GM21390 (cell line): Measurements from ENCODE around the gene FAM241B.

Experiments used
- ATAC-seq: cut with Tn5 transposase; IDR thresholded peaks from one replicate; pipeline ENCODE4 v1.9.1; 2021; ENCODE audit not compliant: unreplicated experiment

The FAM241B gene

DNA sequence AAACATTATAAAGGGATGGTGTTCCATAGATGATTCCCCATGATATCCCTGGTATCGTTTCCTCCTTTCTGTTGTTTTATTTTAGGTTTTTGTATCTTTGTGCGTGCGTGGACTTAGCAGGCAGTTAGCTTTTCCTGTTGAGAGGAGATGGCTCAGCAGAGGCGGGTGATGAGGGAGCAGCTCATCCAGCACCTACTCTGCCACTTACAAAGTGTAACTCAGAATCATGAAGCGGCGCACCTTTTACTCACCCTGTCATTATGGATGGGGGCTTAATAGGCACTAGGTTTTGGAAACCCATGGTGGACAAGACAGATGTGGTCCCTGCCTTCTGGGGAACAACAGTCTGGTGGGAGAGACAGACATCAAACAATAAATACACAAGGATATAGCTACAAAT, 17.1 kb downstream of the FAM241B start:
- ATAC-seq = no peak

DNA sequence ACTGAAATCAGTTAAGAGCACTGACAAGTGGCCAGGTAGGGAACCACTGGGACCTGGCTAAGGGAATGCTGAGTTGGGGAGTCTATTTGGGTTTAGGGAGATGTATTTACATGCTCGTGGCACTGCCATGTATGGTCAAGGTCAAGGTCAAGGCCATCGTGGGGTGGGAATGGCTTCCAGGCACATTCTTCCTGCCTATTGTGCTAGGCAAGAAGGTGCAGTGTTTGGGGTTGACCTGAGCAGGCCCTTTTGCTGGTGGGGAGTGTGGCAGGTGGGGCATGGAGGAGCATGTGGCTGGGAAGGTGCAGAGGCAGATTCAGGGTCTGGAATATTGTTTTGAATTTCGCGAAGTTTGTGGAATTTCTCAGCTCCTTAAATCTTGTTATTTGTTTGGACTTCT, 17.8 kb downstream of the FAM241B start:
- no peak for ATAC-seq

DNA sequence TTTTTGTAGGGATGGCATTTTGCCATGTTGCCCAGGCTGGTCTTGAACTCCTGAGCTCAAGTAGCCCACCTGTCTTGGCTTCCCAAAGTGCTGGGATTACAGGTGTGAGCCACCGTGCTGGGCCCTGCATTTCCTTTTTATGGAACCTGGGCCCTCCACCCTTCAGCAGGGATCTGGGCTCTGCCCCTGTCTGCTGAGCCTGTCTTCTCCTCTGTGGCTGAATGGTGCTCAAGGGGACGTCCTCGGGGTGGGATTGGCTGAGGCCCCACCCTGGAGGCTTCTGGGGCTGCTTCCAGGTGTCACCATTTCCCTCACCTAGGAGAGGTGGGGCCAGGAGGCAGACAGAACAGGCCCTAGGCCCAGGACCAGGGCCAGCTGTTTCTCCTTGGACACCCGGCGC, 18.4 kb downstream of the FAM241B start:
- no peak for ATAC-seq

DNA sequence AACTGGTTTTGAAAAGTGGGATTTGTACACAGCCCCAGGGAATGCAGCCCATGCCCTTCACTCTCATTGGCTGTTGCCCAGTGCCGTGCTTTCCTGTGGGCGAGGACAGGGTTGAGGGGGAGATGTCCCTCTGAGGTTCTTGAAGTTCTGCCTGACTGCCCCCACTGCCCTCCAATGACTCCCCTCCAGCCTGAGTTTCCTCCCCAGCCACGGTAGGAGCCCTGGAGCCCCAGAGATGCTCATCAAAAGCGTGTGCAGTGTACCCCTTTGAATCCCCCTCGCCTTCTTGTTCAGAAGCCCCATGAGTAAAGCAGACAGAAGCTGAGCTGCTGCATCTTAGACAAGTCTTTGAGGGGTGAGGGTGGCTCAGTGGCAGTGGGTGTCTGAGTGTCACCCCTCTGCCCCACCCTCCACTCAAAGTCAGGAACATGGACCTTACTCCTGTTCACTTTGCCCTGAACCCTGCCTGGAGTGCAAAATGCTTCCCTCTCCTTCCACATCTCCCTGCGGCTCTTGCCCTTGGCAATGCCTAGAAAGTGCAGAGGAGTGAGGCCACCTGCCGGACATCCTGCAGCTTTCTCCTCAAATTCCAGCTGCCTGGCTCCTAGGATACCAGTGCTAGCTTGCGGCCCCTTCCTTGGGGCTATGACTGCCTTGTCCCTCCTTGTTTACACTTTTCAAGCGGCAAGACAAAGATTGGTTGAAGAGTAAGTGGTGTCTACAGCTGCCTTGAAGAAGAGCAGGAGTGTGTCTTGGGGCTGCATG, 19.9 kb downstream of the FAM241B start:
- no peak for ATAC-seq

DNA sequence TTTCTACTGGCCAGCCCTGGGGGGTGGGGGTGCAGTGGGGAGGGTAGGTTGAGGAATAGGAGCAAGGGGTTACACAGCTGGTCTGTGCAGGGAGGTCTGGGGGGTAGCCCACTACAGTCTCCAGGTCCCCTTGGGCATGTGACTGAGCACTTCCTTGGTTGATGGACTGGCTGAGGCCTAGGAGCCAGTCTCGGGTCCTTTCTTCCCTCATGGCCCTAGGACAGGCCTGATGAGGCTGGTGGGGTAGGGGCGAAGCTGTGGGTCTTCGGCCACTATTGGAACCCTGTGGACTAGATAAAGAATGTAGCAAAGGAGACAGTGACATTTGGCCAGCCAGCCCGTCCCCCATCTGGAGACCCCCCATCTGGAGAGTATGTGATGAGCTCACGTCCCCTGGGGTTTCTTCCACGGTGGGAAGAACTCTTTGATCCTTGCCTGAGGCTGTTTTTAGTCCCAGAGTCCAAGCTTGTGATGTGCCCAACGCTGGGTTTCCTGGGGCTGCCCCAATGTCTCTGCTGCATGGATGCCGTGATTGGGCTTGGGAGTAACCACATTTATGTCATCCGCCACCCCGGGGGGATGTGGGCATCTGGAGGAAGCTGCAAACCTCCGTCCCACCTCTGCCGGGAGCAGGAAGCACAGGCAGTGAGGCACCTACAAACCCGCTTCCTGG, 20.7 kb downstream of the FAM241B start:
- no peak for ATAC-seq

DNA sequence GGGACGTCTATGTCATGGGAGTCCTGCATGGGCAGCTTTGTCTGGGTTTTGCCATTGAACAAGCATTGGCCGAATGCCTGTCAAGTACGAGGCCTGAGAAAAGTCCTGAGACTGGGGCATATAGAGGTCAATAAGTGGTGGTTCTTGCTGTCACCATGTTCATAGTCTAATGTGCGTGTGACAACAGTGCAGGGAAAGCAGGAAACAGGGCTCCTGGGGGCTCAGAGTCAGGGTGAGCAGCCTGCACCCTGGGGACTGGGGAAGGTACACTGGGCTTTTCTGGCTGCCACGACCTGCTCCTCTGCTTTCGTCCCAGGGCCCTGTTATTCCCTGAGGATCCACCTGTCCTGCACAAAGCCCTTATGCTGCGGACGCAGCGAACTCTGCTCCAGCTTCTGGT, 21.3 kb downstream of the FAM241B start:
- no peak for ATAC-seq

DNA sequence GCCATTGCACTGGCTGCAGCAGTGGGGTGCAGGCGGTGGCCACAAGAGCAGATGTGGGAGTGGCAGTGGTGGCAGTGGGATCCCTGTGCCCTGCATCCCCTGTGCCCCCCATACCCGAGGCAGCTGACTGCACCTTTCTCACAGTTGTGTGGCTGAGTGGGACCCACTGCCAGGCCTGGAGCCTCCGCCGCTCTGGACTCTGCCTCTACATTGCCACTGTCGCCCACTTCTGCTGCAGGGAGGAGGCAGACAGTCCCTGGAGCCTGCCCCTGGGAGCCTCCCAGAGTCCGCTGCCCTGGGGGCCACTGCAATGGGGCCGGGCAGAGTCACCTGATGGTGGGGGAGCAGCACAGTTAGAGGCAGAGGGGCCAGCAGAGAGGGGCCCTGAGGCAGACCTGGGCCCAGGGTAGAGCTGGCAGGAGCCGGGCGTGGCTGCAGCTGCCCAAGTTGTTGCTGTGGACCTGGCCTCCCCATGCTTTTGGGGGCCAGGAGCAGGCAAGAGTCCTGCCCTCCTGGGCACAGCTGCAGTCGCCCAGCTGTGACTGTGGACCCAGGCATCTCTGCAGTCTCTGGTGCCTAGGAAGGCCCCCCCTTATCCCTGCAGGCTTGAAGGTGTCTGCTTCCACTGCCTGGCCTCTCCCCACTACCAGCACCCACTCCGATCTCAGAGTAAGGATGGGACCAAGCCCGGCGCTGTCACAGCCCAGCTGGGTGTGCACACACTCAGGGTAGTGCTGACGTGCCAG, 22.2 kb downstream of the FAM241B start:
- no peak for ATAC-seq

DNA sequence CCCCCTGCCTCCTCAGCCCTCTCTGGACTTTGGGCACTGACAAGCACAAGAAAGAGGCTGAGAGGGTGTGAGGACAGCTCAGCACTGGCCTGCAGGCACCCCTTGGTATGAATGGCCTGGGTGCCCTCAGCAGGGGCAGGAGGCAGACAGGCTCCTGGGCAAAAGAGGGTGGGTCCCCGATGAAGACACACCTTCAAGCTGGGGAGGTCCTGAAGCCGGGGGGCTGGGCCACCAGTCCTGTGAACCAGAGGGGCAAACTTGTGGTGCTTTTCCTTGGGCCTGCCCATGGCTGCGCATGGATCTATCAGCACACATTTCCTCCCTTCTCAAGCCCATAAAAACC, 22.8 kb downstream of the FAM241B start:
- no peak for ATAC-seq

DNA sequence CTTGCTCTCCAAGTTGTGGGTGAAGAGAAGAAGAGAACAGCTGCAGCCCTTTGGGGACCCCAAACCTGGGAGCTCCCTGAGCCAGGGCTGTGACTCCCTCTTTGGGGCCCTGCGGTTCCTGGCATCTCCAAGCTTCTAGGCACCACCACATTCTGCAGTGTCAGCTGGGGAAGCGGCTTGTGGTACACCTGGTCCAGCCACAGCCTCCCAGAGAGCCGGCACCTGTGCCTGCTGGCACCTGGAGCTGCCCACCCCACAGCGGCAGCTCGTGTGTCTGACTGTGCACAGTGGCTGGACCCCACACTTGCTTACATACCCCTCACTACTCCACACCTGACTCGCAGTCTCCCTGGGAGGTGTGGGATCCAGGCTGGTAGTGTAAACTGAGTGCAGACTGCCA, 23.5 kb downstream of the FAM241B start:
- no peak for ATAC-seq

DNA sequence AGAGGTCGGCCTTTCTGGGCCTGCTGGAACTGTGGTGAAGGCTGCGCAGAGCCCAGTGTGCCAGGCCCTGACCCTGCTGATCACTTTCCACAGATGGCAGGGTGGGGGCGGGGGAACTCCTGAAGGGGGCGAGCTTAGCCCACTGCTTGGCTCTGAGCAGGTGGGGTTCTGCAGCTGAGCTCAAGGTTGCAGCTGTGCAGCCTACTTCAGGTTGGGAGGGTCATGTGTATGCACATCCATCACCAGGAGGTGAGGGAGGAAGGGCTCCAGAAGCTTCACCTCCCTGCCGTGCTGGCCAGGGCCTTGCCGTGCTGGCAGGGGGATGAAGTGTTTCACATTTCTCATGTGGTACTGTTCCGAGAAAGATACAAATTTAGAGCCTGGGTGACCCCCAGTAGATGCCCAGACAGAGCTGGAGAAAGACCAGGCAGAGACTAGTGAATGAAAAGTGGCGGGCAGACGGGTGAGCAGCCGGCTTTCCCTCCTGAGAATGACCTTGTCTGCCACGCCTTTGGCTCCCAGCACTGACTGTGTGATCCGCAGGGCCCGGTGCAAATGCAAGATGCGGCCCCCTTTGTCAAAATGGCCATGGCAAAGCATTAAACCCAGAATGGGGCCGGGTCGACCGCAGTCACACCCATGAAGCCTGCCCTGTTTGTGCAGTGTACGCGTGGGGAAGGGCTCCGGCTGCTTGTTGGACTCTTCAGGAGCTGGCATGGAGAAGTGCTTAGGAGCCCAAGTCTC, 25.2 kb downstream of the FAM241B start:
- no peak for ATAC-seq

DNA sequence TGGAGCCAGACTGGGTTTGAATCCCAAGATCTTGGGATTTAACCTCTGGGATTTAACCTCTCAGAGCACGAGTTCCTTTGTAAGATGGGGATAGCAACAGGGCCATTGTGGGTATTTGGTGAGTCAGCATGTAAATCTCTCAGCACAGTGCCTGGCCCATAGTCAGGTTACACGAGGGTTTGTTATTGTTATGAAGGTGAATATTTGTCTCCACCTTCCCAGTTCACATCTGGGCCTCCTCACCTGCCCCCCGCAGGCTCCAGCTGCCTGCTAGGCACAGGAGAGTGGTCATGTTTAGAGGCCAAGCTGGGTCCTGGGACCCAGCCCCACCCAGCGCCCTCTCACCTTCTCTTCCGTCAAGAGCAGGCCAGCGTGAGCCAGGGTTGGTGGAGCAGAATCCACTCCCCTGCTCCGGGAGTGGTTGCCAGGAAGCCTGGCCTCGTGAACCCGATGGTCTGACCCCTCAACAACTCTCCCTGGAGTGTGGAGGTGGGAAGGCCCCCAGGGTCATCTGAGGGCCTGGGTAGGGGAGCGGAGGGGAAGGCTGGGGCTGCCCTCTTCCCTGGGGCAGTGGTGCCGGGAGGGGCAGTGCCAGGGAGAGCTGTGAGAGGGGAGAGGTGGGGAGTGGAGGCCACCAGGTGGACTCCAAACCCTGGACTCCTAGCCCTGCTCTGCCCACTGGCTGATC, 26.0 kb downstream of the FAM241B start:
- no peak for ATAC-seq

DNA sequence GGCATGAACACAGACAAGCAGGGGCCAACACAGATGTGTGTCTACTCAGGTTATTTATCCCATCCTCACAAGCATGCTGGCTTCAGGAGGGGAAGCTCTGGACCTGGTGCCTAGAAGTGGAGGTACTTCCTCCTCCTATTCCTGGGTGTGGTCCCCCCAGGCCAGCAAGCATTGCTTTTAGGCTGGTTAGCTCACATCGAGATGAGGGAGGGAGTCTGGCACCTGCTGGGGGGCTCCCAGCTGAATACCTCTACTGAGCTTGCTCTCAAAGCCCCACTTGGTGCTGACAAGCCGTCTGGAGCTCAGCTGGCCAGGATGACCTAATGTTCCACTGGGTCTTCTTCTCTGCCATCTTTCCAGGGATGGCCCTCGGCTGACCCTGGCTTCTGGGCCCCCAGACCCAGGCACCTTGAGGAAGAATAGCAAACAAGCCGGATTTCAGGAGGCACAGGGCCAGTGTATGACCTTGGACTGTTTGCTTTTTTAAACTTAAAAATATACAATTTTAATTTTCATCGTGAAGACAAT, 26.8 kb downstream of the FAM241B start:
- ATAC-seq = no peak

DNA sequence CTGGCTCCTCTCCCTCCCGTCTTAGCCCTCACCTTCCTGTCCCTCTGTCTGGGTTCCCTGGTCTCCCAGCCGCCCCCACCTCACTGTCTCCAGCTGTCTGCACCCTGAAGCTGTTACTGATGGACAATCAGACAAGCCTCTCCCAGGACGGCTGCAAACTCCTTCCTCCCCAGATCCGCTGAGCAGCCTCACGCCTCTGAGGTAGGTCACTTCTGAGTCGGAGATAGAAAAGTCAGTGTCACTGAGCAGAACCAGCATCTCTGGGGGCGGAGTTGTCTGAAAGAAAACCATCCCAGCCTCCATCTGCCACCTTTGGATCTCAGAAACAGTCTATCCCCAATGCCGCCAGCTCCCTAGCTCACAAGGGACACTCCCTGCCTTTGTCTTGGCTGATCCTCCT, 27.4 kb downstream of the FAM241B start:
- ATAC-seq = no peak

DNA sequence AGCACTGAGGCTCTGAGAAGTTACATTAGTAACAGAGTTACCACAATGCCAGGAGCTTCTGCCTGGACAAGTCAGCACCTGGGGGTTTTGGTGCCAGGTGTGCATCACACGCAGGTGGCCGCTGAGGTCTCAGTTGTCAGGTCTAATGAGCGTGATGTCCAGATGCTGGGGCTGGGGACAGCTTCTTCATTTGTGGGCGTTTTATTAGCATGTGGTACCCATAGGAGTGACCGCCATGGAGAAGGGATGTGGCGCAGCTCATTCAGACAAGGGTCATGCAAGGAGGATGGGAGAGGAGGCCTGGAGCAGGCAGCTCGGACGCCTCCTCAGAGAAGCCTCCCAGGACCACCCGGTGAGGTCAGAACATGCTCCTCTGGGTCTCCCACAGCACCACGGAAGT, 27.8 kb downstream of the FAM241B start:
- no peak for ATAC-seq

DNA sequence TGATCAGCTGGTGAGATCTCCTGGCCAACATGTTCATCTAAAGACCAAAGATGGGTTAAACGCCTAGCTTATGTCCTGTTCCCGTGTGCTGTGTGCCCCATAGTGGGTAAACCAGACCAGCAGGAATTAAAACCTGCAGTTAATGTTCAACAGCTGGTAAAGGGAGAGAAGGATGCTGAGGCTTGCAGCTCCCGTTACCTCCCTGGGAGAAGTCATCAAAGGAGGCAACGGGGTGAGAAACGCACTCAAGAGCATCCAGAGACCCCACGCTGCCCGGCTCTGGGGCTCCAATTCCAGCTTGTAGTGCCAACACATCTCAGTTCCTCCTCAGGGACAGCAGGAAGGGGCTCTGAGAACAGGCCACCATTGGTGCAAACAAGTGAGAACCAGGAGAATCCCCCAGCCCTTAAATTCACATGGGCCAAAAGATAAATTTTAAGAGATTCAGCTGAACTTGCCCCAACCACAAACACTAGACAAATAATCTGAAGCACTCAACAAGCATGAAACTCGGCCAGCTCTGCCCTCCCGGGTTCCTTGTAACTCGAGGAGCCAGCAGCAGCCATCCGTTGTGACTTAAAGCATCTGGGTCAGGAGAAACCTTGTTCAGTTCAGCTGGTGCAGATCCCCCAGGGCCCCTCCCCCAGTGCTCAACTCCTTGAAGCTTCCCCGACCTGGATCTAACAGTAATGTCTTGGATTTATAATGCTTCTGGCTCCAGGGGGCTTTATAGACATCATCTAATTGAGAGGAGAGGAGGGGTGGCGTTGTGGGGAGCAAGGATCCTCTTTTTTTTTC, 29.4 kb downstream of the FAM241B start:
- no peak for ATAC-seq

DNA sequence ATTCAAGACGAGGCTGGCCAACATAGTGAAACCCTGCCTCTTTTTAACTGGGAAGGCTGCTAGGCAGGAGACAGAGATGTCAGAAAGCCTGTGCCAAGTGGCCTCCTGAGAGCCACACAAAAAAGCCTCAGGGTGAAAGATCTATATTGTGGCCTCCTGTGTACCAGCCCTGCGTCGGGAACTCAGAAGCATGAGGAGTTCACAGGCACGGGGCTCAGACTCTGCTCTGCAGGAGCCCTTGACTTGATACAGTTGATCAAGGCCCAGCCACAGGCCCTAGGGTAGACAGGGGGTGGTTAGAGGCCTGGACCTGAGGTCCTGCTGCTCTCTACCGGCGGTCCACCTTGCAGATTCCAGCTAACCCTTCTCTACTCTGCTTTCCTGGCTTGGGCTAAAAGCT, 30.2 kb downstream of the FAM241B start:
- no peak for ATAC-seq

DNA sequence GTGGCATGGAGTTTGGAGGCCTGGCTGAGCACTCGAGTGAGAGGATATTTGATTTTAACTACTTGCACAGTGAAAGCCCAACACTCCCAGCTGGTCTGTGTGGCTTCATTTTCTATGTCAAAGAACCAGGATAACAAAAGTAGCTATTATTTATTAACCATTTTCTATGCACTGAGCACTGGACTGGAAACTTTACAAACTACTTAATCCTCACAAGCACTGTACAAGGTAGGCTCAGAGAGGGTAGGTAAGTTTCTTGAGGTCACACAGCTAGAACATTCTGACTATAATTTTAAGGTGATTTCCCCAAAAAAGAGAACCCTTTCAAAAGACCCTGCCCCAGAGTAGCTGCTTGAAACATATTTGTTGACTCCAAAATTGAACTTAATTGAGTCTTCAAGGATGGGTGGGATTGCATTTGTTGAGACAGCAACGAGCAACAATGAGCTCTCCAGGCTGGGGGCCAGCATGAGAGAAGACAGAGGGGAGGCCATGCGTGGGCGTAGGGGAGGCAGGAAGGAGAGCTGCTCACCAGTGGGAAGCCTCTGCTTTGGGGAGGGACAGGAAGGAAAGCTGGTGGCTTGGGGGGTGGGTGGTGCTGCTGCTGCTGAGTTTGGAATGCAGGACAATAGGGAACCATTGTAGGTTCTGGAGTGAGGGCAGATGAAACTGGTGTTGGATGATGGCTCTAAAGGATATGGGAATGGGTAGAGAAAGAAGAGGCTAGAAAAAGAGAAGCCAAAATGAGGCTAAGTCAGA, 31.5 kb downstream of the FAM241B start:
- ATAC-seq = no peak

DNA sequence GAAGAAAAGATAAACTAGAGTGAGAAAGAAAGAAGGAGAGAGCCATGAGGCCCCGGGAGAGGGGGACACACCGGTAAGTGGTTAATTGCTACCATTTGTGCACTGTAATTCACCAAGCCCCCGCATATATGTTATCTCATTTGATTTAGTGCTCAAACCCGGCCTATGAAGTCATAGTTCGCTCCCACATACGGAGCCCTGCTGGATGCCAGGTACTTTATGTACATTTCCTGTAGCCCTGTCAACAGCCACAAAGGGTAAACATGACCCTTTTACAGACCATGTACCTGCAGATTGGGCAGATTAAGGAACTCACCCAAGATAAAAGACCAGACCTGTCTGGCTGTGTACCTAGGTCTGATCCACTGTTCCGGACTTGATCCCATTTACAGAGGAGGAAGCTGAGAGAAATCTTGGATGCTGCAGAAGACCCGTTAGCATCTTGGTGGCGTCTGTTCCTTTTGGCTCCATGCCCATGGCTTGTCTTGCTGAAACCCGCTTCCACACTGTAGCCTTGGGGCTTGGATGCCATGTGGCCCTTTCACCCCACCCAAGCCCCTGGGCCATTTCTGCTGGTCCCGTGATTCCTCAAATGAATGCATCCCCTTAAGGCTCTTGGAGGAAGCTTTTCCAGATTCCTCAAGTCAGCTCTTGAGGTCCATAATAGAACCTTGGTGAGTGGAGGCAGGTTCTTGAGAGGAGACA, 32.3 kb downstream of the FAM241B start:
- no peak for ATAC-seq

DNA sequence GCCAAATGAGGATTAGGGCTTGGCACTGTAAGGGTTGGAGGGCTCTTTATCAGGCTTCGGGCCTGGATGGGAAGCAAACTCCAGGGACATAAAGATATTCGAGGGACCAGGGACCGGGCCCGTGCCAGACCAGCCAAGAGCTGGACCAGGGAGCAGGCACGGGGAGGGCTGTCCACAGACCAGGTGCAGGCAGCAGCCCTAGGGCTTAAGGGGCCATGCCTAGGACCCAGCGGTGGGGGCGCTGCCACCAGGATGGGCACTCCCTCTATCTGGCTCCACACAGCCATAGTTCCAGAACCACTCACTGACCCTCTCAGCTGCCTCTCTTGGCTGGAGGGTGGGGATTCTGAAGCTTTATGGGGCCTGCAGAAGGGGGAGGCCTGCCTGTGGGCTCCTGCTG, 32.9 kb downstream of the FAM241B start:
- no peak for ATAC-seq
